Nephron progenitor cell (in vitro differentiated cells): Measurements from ENCODE around the gene MACROD2.

ENCODE experiments used
- DNase-seq: peaks from one replicate; pipeline ENCODE4 v3.0.0; 2021
- H3K27ac Mint-ChIP-seq: 2 replicates; pipeline ENCODE4 v1.8.0; 2021; ENCODE audit warnings: mild to moderate bottlenecking, moderate library complexity, mixed read lengths
- H3K27me3 Mint-ChIP-seq: 2 replicates; pipeline ENCODE4 v1.8.0; 2021; ENCODE audit warnings: mild to moderate bottlenecking, low read depth, mixed read lengths; ENCODE audit not compliant: poor library complexity
- H3K36me3 Mint-ChIP-seq: 2 replicates; pipeline ENCODE4 v1.8.0; 2021; ENCODE audit warnings: low read depth, mixed read lengths
- H3K4me1 Mint-ChIP-seq: 2 replicates; pipeline ENCODE4 v1.8.0; 2021; ENCODE audit warnings: mixed read lengths
- H3K4me3 Mint-ChIP-seq: 2 replicates; pipeline ENCODE4 v1.8.0; 2021; ENCODE audit warnings: mild to moderate bottlenecking, moderate library complexity, mixed read lengths
- H3K9me3 Mint-ChIP-seq: 2 replicates; pipeline ENCODE4 v1.8.0; 2021; ENCODE audit warnings: mild to moderate bottlenecking, moderate library complexity, mixed read lengths
- TF ChIP-seq, protein P1 (sequence below): fragments of 200-600 bp; sonication (generic); IDR thresholded peaks from 2 replicates; pipeline ENCODE4 v1.5.0; 2021; ENCODE audit warnings: antibody characterized with exemption

Gene MACROD2

DNA sequence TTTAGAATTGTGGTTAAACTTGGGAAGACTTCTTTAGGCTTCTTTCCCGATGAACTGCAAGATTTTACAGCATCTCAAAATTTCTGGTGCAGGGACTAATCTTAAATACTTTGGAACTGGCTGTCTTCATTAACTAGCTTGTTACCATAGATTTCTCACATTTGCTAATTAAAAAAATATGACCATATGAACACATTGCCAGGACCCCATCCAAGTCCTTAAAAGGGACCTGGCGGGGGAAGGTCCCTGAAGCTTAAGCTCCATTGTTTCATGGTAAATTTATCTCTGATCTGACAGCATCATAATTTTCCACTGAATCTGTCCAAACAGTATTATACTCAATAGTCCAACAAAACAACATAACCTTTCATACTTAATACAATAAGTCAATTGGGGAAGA is 859.9 kb downstream of the MACROD2 start:
- H3K4me1 Mint-ChIP-seq: peaks cover 25% of the 10 kb centered on the region
- no peak for DNase-seq
- no peak overlapping the region for H3K4me3 Mint-ChIP-seq
- TF ChIP-seq, protein P1, sequence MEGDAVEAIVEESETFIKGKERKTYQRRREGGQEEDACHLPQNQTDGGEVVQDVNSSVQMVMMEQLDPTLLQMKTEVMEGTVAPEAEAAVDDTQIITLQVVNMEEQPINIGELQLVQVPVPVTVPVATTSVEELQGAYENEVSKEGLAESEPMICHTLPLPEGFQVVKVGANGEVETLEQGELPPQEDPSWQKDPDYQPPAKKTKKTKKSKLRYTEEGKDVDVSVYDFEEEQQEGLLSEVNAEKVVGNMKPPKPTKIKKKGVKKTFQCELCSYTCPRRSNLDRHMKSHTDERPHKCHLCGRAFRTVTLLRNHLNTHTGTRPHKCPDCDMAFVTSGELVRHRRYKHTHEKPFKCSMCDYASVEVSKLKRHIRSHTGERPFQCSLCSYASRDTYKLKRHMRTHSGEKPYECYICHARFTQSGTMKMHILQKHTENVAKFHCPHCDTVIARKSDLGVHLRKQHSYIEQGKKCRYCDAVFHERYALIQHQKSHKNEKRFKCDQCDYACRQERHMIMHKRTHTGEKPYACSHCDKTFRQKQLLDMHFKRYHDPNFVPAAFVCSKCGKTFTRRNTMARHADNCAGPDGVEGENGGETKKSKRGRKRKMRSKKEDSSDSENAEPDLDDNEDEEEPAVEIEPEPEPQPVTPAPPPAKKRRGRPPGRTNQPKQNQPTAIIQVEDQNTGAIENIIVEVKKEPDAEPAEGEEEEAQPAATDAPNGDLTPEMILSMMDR: no peak
- H3K27ac Mint-ChIP-seq: no peak overlapping the region
- H3K36me3 Mint-ChIP-seq: no peaks in the 10 kb centered on the region
- no peaks in the 10 kb centered on the region for H3K9me3 Mint-ChIP-seq
- peaks cover 3% of the 10 kb centered on the region for H3K27me3 Mint-ChIP-seq

DNA sequence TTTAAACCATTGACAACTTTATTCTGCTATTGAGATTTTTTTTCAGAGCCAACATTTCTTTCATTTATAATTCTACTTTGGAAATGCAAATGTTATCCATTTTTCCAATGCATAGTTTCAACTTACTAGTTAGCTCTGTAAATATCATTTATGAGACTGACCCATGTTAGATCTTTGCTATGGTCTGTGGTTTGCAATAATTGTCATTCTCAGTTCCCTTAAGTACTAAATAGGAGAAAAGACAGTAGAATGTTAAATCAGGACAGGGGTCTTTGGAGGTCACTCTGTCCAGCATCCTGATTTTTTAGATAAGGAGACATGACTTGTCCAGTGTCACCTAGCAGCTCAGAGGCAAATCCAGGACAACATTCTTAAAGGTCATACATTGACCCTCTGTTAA is 864.3 kb downstream of the MACROD2 start:
- TF ChIP-seq, protein P1: no peak

DNA sequence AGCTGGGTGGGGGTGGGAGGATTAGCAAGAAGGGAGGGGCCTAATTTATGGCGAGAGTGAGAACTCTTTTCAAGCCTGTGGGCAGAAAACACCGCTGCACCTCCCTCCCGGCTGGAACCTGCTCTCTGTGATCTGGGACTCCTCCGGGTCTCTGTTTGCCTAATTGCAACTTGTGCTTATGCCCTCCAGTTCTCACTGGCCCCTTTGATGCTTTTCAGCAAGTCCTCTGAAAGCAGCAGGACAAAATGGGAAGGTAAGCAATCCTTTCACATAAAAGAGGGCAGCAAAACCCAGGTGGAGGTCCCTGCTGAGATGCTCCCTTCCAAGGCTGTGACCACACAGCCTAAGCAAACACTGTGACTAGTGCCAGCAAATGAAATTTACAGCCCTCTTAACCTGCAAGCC is 865.1 kb downstream of the MACROD2 start:
- Mint-ChIP-seq H3K27me3 (peaks cover 6% of the 10 kb centered on the region), H3K4me1 (peaks cover 23% of the 10 kb centered on the region), H3K4me3 (peak overlapping the region; percentile 67), H3K9me3 (no peaks in the 10 kb centered on the region), H3K27ac (peak overlapping the region; percentile 94), H3K36me3 (no peaks in the 10 kb centered on the region)
- DNase-seq: peak; percentile 33
- TF ChIP-seq, protein P1: no peak

More for the DNA sequence above, 864.3 kb downstream of the MACROD2 start:
- no peak overlapping the region for H3K27ac Mint-ChIP-seq
- H3K36me3 Mint-ChIP-seq: no peaks in the 10 kb centered on the region
- peaks cover 6% of the 10 kb centered on the region for H3K27me3 Mint-ChIP-seq
- DNase-seq: no peak
- no peaks in the 10 kb centered on the region for H3K9me3 Mint-ChIP-seq
- no peak overlapping the region for H3K4me3 Mint-ChIP-seq
- peaks cover 23% of the 10 kb centered on the region for H3K4me1 Mint-ChIP-seq

DNA sequence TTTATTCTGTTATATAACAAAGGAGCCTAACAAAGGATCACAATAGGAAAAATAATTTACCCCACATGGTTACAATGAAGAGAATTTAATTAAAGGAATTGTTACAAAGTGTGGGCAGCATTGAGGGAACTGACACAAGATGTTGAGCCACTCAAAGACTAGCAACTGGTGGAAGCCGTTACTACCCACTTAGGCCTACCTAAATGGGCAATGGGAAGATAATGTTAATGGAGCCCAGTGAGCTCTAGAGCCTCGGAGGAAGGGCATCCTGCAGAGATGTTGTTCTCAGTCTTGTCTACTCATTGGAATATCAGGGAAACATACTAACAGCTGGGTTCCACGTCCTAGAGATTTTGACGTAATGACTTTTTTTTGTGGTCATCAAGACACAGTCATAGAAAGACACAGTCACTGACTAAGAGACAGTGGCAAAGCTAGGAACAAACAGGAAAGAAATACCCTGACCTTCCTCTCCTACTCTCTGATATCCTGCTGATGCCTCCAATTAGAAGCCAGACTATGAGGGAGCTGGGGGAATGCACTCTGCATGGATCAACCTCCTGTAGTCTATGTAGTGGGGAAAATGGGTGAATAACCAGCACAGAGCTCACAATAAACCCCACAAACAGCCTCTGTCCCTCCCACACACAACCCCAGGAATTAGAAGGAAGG is 865.8 kb downstream of the MACROD2 start:
- H3K27ac Mint-ChIP-seq: no peak overlapping the region
- TF ChIP-seq, protein P1: no peak

DNA sequence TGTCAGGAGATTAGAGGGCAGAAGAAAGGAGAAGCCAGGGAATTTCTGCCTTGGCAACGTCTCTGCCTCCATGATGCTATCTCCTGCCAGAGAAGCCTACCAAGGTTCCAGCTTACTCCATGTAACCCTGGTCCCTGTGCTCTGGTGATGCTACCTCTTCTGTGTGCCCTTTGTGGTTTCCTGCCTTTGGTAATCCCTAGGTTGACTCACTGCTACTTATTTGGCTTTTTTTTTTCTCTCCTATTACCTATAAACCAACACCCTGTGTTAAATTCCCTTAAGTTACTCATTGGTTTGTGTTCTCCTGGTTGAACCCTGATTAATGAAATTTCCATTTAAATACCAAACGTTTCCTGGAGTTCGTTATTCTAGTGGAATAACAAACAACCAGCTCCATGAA is 869.9 kb downstream of the MACROD2 start:
- Mint-ChIP-seq H3K9me3 (no peaks in the 10 kb centered on the region), H3K4me3 (no peak overlapping the region), H3K36me3 (no peaks in the 10 kb centered on the region), H3K27me3 (peaks cover 6% of the 10 kb centered on the region), H3K27ac (no peak overlapping the region), H3K4me1 (peaks cover 13% of the 10 kb centered on the region)
- TF ChIP-seq, protein P1: no peak
- no peak for DNase-seq

More for the DNA sequence above, 865.8 kb downstream of the MACROD2 start:
- peaks cover 6% of the 10 kb centered on the region for H3K27me3 Mint-ChIP-seq
- no peak for DNase-seq
- no peaks in the 10 kb centered on the region for H3K9me3 Mint-ChIP-seq
- H3K36me3 Mint-ChIP-seq: no peaks in the 10 kb centered on the region
- H3K4me1 Mint-ChIP-seq: peaks cover 23% of the 10 kb centered on the region
- H3K4me3 Mint-ChIP-seq: peak overlapping the region; percentile 67

DNA sequence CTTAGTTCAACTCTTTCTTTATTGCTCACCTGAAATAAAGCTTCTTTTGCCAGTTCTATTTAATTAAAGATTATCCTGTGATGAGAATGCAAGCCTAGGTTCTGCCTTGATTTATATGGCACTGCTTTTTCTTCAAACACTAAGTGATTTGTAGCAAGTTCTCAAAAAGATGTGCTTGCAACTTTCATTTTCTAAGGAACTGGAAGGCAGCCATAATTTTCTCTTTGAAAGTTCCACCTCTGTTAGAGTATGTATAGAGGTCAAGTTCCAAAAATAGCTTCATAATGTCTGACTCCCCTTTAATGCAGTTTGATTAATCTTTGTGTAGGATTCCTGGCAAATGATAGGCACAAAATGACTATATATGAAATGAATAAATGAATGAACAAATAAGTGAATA is 870.4 kb downstream of the MACROD2 start:
- no peaks in the 10 kb centered on the region for H3K9me3 Mint-ChIP-seq
- no peaks in the 10 kb centered on the region for H3K36me3 Mint-ChIP-seq
- no peak overlapping the region for H3K27ac Mint-ChIP-seq
- no peak for DNase-seq
- peaks cover 6% of the 10 kb centered on the region for H3K27me3 Mint-ChIP-seq
- H3K4me1 Mint-ChIP-seq: peaks cover 8% of the 10 kb centered on the region
- H3K4me3 Mint-ChIP-seq: no peak overlapping the region
- TF ChIP-seq, protein P1: no peak
